ENCODE measurements around the gene TMEM184A.

GRCh38 chr7:1598286-1598685 lies 42.3 kb upstream of the TMEM184A start:
- TF ChIP-seq HOXA7 (CRISPR knock-in tag; IDR thresholded peaks at IDR 0.05) (no peak), EP300 (IDR thresholded peaks at IDR 0.05) (no peak), CTCF (IDR thresholded peaks at IDR 0.05) (no peak), POLR2A (IDR thresholded peaks at IDR 0.05; ENCODE audit: low read length) (no peak), ESRRA (IDR thresholded peaks at IDR 0.05; ENCODE audit: borderline replicate concordance, low read length) (no peak), REST (IDR thresholded peaks at IDR 0.05) (no peak), RCOR1 (IDR thresholded peaks at IDR 0.05; ENCODE audit: low read depth, low read length) (no peak), HDAC2 (IDR thresholded peaks at IDR 0.05) (no peak), FOSB (CRISPR knock-in tag; IDR thresholded peaks at IDR 0.05) (no peak), RAD21 (conservative IDR thresholded peaks at IDR 0.05 in 1 of 2, IDR thresholded peaks at IDR 0.05 in 1 of 2) (no peak), SREBF2 (IDR thresholded peaks at IDR 0.05) (no peak), SMC3 (IDR thresholded peaks at IDR 0.05) (no peak)
- TF ChIP-seq, protein P1, sequence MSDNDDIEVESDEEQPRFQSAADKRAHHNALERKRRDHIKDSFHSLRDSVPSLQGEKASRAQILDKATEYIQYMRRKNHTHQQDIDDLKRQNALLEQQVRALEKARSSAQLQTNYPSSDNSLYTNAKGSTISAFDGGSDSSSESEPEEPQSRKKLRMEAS (IDR thresholded peaks at IDR 0.05) = no peak
- TF ChIP-seq, protein P2, sequence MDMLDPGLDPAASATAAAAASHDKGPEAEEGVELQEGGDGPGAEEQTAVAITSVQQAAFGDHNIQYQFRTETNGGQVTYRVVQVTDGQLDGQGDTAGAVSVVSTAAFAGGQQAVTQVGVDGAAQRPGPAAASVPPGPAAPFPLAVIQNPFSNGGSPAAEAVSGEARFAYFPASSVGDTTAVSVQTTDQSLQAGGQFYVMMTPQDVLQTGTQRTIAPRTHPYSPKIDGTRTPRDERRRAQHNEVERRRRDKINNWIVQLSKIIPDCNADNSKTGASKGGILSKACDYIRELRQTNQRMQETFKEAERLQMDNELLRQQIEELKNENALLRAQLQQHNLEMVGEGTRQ (IDR thresholded peaks at IDR 0.05) = no peak

Measured in A549 (cell line).